SH-SY5Y (cell line): ENCODE data around the gene IL6ST.

Source experiments
- GATA2 ChIP-seq: IDR thresholded peaks from 2 replicates; pipeline ENCODE4 v1.6.1; 2011; ENCODE audit warnings: mild to moderate bottlenecking, low read depth, low read length
- GATA3 ChIP-seq: IDR thresholded peaks from 2 replicates; pipeline ENCODE4 v1.6.1; 2011; ENCODE audit warnings: low read depth, mild to moderate bottlenecking, low read length, moderate library complexity

DNA sequence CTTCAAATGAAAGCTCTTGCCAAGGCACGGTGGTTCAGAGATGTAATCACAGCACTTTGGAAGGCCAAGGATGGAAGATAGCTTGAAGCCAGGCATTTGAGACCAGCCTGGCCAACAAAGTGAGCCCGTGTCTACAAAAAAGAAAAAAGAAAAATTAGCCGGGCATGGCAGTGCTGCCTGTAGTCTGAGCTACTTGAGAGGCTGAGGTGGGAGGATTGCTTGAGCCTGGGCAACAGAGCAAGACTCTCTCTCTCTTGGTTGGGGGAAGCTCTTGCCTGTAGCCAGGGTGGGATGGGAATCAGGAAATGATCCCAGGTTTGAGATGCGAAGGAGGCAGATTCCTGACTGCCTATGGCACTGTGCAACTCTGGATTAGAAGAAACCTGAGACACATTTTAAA, 62.1 kb downstream of the IL6ST start:
- TF ChIP-seq GATA2 (no peak), GATA3 (no peak)
